Esophagus (tissue), 2 donors: ENCODE data around the gene HIVEP2. TPM values are rescaled to one million over a fixed set of nuclear protein-coding genes. Genes with fewer than 3 reads are reported as not detected.

Source experiments
- H3K27ac ChIP-seq, 2 donors: one replicate each; pipeline ENCODE4 v1.5.1; 2013; ENCODE audit warnings: low read depth in 2 of 2, mild to moderate bottlenecking in 2 of 2, inconsistent platforms in 1 of 2, low read length in 1 of 2, moderate library complexity in 1 of 2
- H3K27me3 ChIP-seq, 2 donors: one replicate each; pipeline ENCODE4 v1.6.1; 2013; ENCODE audit warnings: low read length in 2 of 2, control low read depth in 1 of 2, mild to moderate bottlenecking in 1 of 2; ENCODE audit not compliant: insufficient read depth in 2 of 2, control insufficient read depth in 1 of 2
- H3K36me3 ChIP-seq, 2 donors: one replicate each; pipeline ENCODE4 v1.6.1; 2013; ENCODE audit warnings: low read length in 1 of 2; ENCODE audit not compliant: control insufficient read depth in 2 of 2, insufficient read depth in 2 of 2
- H3K4me1 ChIP-seq, 2 donors: one replicate each; pipeline ENCODE4 v1.6.1; 2013; ENCODE audit warnings: low read length in 1 of 2; ENCODE audit not compliant: control insufficient read depth in 2 of 2, insufficient read depth in 2 of 2
- H3K4me3 ChIP-seq, 2 donors: one replicate each; pipeline ENCODE4 v1.5.1; 2013; ENCODE audit warnings: low read length in 2 of 2, mild to moderate bottlenecking in 2 of 2, low read depth in 1 of 2, moderate library complexity in 1 of 2
- H3K9me3 ChIP-seq, 2 donors: one replicate each; pipeline ENCODE4 v1.6.1; 2013; ENCODE audit warnings: mild to moderate bottlenecking in 2 of 2, low read depth in 1 of 2, low read length in 1 of 2, moderate library complexity in 1 of 2; ENCODE audit not compliant: control insufficient read depth in 2 of 2, insufficient read depth in 1 of 2
- WGBS, 2 donors: extraction: QIAGEN DNeasy Blood & Tissue Kit; methylation state at CpG; one replicate each; pipeline ENCODE4 v1.1.7; 2013; 5-methylcytosine and 5-hydroxymethylcytosine counted together
- polyA plus RNA-seq, 2 donors: library from polyadenylated mRNA; stranded (reverse); fragments of 200-250 nt; gene quantifications; one replicate each; pipeline ENCODE4 v1.2.3, GENCODE V29; 2013
- donor health status: healthy with polysubstance abuse.
- donor health status: Bipolar disorder and iron deficiency.

Gene HIVEP2
- polyA plus RNA-seq, 2 donors: 3.0 to 4.8 TPM

- Histone ChIP-seq H3K36me3 (no peaks in the 10 kb centered on the region), H3K9me3 (no peaks in the 10 kb centered on the region), H3K4me1 (no peaks in the 10 kb centered on the region), H3K27me3 (no peaks in the 10 kb centered on the region), H3K27ac (no peak overlapping the region), H3K4me3 (no peak overlapping the region)
- WGBS, 2 donors: 93 to 96% methylated on average over 4 of the region's 4 CpGs
Measured at GRCh38 chr6:142912125-142912524, 32.9 kb downstream of the HIVEP2 start.

- Histone ChIP-seq H3K27ac (no peak overlapping the region), H3K4me1 (no peaks in the 10 kb centered on the region), H3K9me3 (no peaks in the 10 kb centered on the region), H3K27me3 (no peaks in the 10 kb centered on the region), H3K36me3 (no peaks in the 10 kb centered on the region), H3K4me3 (no peak overlapping the region)
- WGBS, 2 donors: 86 to 92% methylated on average over 2 of the region's 2 CpGs
Measured at GRCh38 chr6:142911430-142911829, 33.5 kb downstream of the HIVEP2 start.

GRCh38 chr6:142909686-142910085, 35.3 kb downstream of the HIVEP2 start:
- H3K36me3 ChIP-seq: no peaks in the 10 kb centered on the region
- no peaks in the 10 kb centered on the region for H3K9me3 ChIP-seq
- no peak overlapping the region for H3K4me3 ChIP-seq
- H3K27me3 ChIP-seq: no peaks in the 10 kb centered on the region
- H3K27ac ChIP-seq: no peak overlapping the region
- H3K4me1 ChIP-seq: no peaks in the 10 kb centered on the region

- H3K4me1 ChIP-seq: no peaks in the 10 kb centered on the region
- no peaks in the 10 kb centered on the region for H3K9me3 ChIP-seq
- H3K27me3 ChIP-seq: no peaks in the 10 kb centered on the region
- no peak overlapping the region for H3K4me3 ChIP-seq
- H3K27ac ChIP-seq: no peak overlapping the region
- H3K36me3 ChIP-seq: no peaks in the 10 kb centered on the region
- WGBS, 2 donors: 94 to 98% methylated on average over 1 of the region's 1 CpG
Measured at GRCh38 chr6:142908235-142908634, 36.7 kb downstream of the HIVEP2 start.

- Histone ChIP-seq H3K9me3 (no peaks in the 10 kb centered on the region), H3K36me3 (no peaks in the 10 kb centered on the region), H3K4me3 (no peak overlapping the region), H3K27me3 (no peaks in the 10 kb centered on the region), H3K27ac (peak overlapping the region in 1 of 2 donors; percentile 42), H3K4me1 (no peaks in the 10 kb centered on the region)
- WGBS, 2 donors: 68 to 71% methylated on average over 5 of the region's 5 CpGs
Measured at GRCh38 chr6:142907544-142907943, 37.4 kb downstream of the HIVEP2 start.

GRCh38 chr6:142906945-142907470, 38.0 kb downstream of the HIVEP2 start:
- peak overlapping the region in 1 of 2 donors; percentile 42 for H3K27ac ChIP-seq
- no peaks in the 10 kb centered on the region for H3K36me3 ChIP-seq
- no peak overlapping the region for H3K4me3 ChIP-seq
- H3K4me1 ChIP-seq: no peaks in the 10 kb centered on the region
- no peaks in the 10 kb centered on the region for H3K9me3 ChIP-seq
- no peaks in the 10 kb centered on the region for H3K27me3 ChIP-seq
- WGBS, 2 donors: 76 to 84% methylated on average over 4 of the region's 4 CpGs

- Histone ChIP-seq H3K4me1 (no peaks in the 10 kb centered on the region), H3K4me3 (no peak overlapping the region), H3K9me3 (no peaks in the 10 kb centered on the region), H3K27ac (no peak overlapping the region), H3K36me3 (no peaks in the 10 kb centered on the region), H3K27me3 (no peaks in the 10 kb centered on the region)
- WGBS, 2 donors: 81 to 85% methylated on average over 1 of the region's 1 CpG
Measured at GRCh38 chr6:142903812-142904211, 41.2 kb downstream of the HIVEP2 start.

- H3K27ac ChIP-seq: peak overlapping the region in 1 of 2 donors; percentile 28
- H3K36me3 ChIP-seq: no peaks in the 10 kb centered on the region
- WGBS, 2 donors: 44 to 47% methylated on average over 4 of the region's 4 CpGs
- H3K4me1 ChIP-seq: no peaks in the 10 kb centered on the region
- H3K4me3 ChIP-seq: no peak overlapping the region
- H3K9me3 ChIP-seq: no peaks in the 10 kb centered on the region
- no peaks in the 10 kb centered on the region for H3K27me3 ChIP-seq
Measured at GRCh38 chr6:142902636-142903053, 42.3 kb downstream of the HIVEP2 start.

GRCh38 chr6:142901611-142902010, 43.4 kb downstream of the HIVEP2 start:
- H3K4me1 ChIP-seq: no peaks in the 10 kb centered on the region
- WGBS, 2 donors: 84 to 85% methylated on average over 6 of the region's 6 CpGs

GRCh38 chr6:142900227-142900971, 44.6 kb downstream of the HIVEP2 start:
- H3K27me3 ChIP-seq: no peaks in the 10 kb centered on the region
- no peaks in the 10 kb centered on the region for H3K4me1 ChIP-seq
- H3K27ac ChIP-seq: no peak overlapping the region
- no peaks in the 10 kb centered on the region for H3K9me3 ChIP-seq
- 71 to 73% methylated on average over 10 of the region's 10 CpGs for WGBS, 2 donors
- no peak overlapping the region for H3K4me3 ChIP-seq
- H3K36me3 ChIP-seq: no peaks in the 10 kb centered on the region

More at GRCh38 chr6:142901611-142902010, 43.4 kb downstream of the HIVEP2 start:
- no peaks in the 10 kb centered on the region for H3K36me3 ChIP-seq
- no peaks in the 10 kb centered on the region for H3K9me3 ChIP-seq
- no peak overlapping the region for H3K4me3 ChIP-seq
- no peaks in the 10 kb centered on the region for H3K27me3 ChIP-seq
- no peak overlapping the region for H3K27ac ChIP-seq
